MM.1S (cell line): Measurements from ENCODE around the gene CBLB.

Source experiments
- DNase-seq: peaks from one replicate; pipeline ENCODE4 v3.0.0-alpha.2; 2015
- H2AFZ ChIP-seq: fragments of 300-600 bp; sonication (generic); 2 replicates; pipeline ENCODE4 v1.6.0; 2016; ENCODE audit warnings: antibody characterized with exemption, low read length
- H3F3A ChIP-seq: fragments of 300-600 bp; sonication (generic); 2 replicates; pipeline ENCODE4 v1.6.1; 2016; ENCODE audit warnings: mild to moderate bottlenecking, antibody characterized with exemption, low read length, moderate library complexity, mixed read lengths; ENCODE audit not compliant: insufficient read depth
- H3K27ac ChIP-seq: fragments of 300-600 bp; sonication (generic); 2 replicates; pipeline ENCODE4 v1.5.1; 2016; ENCODE audit warnings: mild to moderate bottlenecking, low read length
- H3K27me3 ChIP-seq: fragments of 300-600 bp; sonication (generic); replicated peaks from 2 replicates; pipeline ENCODE4 v1.6.0; 2016; ENCODE audit warnings: low read length; ENCODE audit not compliant: insufficient read depth
- H3K36me3 ChIP-seq: fragments of 300-600 bp; sonication (generic); replicated peaks from 2 replicates; pipeline ENCODE4 v1.6.1; 2016; ENCODE audit warnings: mild to moderate bottlenecking, low read length, mixed read lengths; ENCODE audit not compliant: insufficient read depth
- H3K4me1 ChIP-seq: fragments of 300-600 bp; sonication (generic); 2 replicates; pipeline ENCODE4 v1.6.1; 2016; ENCODE audit warnings: low read length, mixed read lengths
- H3K4me2 ChIP-seq: fragments of 300-600 bp; sonication (generic); 2 replicates; pipeline ENCODE4 v1.6.0; 2016; ENCODE audit warnings: low read depth, low read length
- H3K4me3 ChIP-seq: fragments of 300-600 bp; sonication (generic); 2 replicates; pipeline ENCODE4 v1.5.1; 2016; ENCODE audit warnings: low read length, mixed read lengths
- H3K79me2 ChIP-seq: fragments of 300-600 bp; sonication (generic); 2 replicates; pipeline ENCODE4 v1.6.1; 2016; ENCODE audit warnings: mixed run types, low read length, mixed read lengths
- H3K9ac ChIP-seq: fragments of 300-600 bp; sonication (generic); 2 replicates; pipeline ENCODE4 v1.6.1; 2016; ENCODE audit warnings: low read length, mixed read lengths
- H3K9me2 ChIP-seq: fragments of 300-600 bp; sonication (generic); replicated peaks from 2 replicates; pipeline ENCODE4 v1.6.1; 2016; ENCODE audit warnings: mild to moderate bottlenecking, low read length, mixed read lengths; ENCODE audit not compliant: insufficient read depth
- H3K9me3 ChIP-seq: fragments of 300-600 bp; sonication (generic); replicated peaks from 2 replicates; pipeline ENCODE4 v1.6.1; 2016; ENCODE audit warnings: mild to moderate bottlenecking, low read length, mixed read lengths; ENCODE audit not compliant: insufficient read depth
- H4K20me1 ChIP-seq: fragments of 300-600 bp; sonication (generic); 2 replicates; pipeline ENCODE4 v1.6.1; 2016; ENCODE audit warnings: mild to moderate bottlenecking, low read length, moderate library complexity, mixed read lengths; ENCODE audit not compliant: insufficient read depth
- EZH2 ChIP-seq: fragments of 300-600 bp; sonication (generic); optimal IDR thresholded peaks from 2 replicates; pipeline ENCODE3; 2017; ENCODE audit warnings: low read depth, mild to moderate bottlenecking, antibody characterized with exemption, low read length, mixed read lengths
- EZH2phosphoT487 ChIP-seq: fragments of 300-600 bp; sonication (generic); IDR thresholded peaks from 2 replicates; pipeline ENCODE4 v1.6.1; 2018; ENCODE audit warnings: antibody characterized with exemption, low read length
- TF ChIP-seq, protein P1 (sequence below): fragments of 300-600 bp; sonication (generic); IDR thresholded peaks from 2 replicates; pipeline ENCODE4 v1.5.1; 2016; ENCODE audit warnings: antibody characterized with exemption, low read length, mixed read lengths

Gene CBLB

DNA sequence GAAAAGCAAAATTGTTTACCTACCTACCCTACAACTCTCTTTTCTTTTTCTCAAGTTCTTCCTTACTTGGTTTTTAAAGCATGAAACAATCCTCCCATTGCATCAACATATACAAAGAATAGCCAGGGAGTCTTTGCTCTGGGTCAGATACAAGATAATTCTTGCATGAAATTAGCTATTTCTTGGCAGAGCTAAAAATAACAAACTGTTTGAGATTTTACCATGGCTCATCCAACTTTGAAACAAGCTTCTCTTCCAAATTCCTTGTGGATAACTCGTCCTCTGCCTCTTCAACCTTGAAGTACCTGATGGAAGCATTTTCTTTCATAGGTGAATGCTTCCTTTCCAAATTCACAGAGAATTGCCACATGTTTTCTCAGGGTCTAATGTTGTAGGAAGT lies 9.2 kb upstream of the CBLB start:
- Histone ChIP-seq H3K9ac (no peak overlapping the region), H3K79me2 (no peaks in the 10 kb centered on the region), H3K27ac (no peak overlapping the region)

DNA sequence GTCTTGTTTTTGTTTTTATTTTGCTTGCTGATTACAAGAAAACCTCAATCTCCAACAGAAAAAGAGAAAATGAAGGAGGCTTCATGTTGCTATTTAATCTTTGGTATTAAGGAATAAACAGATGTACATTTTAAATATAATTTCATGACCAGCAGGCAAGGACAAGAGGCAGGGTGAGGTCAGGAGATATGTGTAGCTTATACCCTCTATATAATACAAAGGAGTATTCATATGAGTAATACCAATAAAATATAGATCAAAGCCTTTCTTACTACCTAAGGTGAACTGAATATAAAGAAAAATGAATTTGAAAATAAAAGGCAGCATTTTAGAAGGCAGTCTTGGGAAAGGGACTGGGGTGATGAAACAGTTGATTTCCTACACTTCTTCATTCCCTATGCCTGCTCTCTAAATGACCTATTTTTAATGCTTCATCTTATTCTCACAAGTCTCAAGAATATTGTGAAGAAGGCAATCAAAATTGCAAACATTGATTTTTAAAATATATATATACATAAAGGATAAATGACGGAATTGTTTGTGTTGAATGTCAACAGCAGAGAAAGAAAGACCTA lies 8.6 kb upstream of the CBLB start:
- Histone ChIP-seq H3K27me3 (no peaks in the 10 kb centered on the region), H3K4me2 (no peak overlapping the region), H3K36me3 (no peaks in the 10 kb centered on the region), H3K9me2 (no peaks in the 10 kb centered on the region), H3K27ac (no peak overlapping the region), H3F3A (no peaks in the 10 kb centered on the region), H3K4me1 (no peaks in the 10 kb centered on the region), H3K9ac (no peak overlapping the region), H3K9me3 (no peaks in the 10 kb centered on the region), H3K4me3 (no peak overlapping the region), H3K79me2 (no peaks in the 10 kb centered on the region), H4K20me1 (no peaks in the 10 kb centered on the region), H2AFZ (no peak overlapping the region)
- no peak for DNase-seq
- TF ChIP-seq EZH2 (no peak), EZH2phosphoT487 (no peak)
- TF ChIP-seq, protein P1, sequence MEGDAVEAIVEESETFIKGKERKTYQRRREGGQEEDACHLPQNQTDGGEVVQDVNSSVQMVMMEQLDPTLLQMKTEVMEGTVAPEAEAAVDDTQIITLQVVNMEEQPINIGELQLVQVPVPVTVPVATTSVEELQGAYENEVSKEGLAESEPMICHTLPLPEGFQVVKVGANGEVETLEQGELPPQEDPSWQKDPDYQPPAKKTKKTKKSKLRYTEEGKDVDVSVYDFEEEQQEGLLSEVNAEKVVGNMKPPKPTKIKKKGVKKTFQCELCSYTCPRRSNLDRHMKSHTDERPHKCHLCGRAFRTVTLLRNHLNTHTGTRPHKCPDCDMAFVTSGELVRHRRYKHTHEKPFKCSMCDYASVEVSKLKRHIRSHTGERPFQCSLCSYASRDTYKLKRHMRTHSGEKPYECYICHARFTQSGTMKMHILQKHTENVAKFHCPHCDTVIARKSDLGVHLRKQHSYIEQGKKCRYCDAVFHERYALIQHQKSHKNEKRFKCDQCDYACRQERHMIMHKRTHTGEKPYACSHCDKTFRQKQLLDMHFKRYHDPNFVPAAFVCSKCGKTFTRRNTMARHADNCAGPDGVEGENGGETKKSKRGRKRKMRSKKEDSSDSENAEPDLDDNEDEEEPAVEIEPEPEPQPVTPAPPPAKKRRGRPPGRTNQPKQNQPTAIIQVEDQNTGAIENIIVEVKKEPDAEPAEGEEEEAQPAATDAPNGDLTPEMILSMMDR, result no peak

More for the DNA sequence above, 9.2 kb upstream of the CBLB start:
- Histone ChIP-seq H4K20me1 (no peaks in the 10 kb centered on the region), H3K4me1 (no peaks in the 10 kb centered on the region), H3K9me3 (no peaks in the 10 kb centered on the region), H3K9me2 (no peaks in the 10 kb centered on the region), H3K36me3 (no peaks in the 10 kb centered on the region), H2AFZ (no peak overlapping the region), H3K4me3 (no peak overlapping the region), H3F3A (no peaks in the 10 kb centered on the region), H3K27me3 (no peaks in the 10 kb centered on the region), H3K4me2 (no peak overlapping the region)
- TF ChIP-seq EZH2phosphoT487, result no peak
- TF ChIP-seq, protein P1, result no peak
- no peak for TF ChIP-seq EZH2
- no peak for DNase-seq

DNA sequence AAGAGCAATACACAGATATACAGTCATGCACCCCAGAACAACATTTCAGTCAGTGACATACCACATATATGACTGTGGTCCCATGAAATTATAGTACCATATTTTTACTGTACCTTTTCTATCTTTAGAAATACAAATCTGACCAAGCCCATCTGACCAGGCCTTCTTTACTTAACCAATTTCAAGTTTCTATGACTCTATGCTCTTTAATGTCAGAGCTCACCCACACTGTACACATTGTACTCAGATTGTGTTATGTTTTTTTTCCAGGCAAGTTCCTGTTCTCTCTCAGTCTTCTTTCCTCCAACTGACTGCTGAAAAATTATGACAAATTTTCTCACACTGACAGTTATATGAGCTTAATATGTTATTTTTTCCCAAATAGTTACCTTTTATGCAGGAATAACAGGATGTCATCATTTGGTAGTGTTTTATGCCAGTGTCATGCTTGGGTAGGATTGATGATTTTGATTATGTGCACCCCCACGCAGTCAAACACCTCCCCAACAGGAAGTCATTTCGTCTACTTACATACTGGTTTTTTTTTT lies 8.0 kb upstream of the CBLB start:
- Histone ChIP-seq H3K36me3 (no peaks in the 10 kb centered on the region), H3F3A (no peaks in the 10 kb centered on the region), H3K27me3 (no peaks in the 10 kb centered on the region), H2AFZ (no peak overlapping the region), H3K4me1 (no peaks in the 10 kb centered on the region), H3K4me2 (no peak overlapping the region), H3K79me2 (no peaks in the 10 kb centered on the region), H3K27ac (no peak overlapping the region), H3K9ac (no peak overlapping the region), H4K20me1 (no peaks in the 10 kb centered on the region), H3K9me3 (no peaks in the 10 kb centered on the region), H3K4me3 (no peak overlapping the region), H3K9me2 (no peaks in the 10 kb centered on the region)
- TF ChIP-seq, protein P1, result no peak
- TF ChIP-seq EZH2phosphoT487 (no peak), EZH2 (no peak)
- no peak for DNase-seq
